Measurements from ENCODE around the gene IQCF2. TPM values are rescaled to one million over a fixed set of nuclear protein-coding genes. Genes with fewer than 3 reads are reported as not detected.

IQCF2 gene
- total and polyA plus RNA-seq, 2 donors from 2014 or later, result not detected

DNA sequence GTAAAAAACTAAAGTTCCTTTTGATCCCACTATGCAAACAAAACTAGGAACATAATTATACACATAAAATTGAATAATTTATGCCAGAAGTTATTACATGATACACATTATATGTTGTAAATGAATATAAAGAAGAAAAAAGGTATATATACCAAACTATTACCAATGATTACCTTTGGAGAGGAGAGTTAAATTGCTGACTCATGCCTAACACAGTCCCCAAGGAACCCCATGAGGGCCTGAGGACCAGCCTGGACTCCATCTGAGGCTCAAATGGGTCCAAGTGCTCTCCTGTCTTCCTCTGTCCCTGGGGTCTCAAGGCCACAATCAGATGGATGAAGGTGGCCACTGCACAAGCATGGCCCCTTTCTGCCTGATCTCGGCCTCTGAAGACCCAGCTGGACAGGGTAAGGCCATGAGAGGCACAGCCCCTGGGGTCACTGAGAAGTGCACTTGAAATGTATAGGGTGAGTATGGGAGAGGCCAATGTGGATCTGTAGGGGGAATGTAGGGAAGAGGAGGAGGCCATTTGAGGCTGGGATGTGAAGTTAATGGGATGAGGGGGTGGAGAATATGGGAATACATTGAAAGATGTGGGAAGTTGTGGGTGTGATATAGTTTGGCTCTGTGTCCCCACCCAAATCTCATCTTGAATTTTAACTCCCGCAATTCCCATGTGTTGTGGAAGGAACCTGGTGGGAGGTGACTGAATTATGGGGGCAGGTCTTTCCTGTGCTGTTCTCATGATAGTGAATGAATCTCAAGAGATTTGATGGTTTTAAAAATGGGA, 42.8 kb downstream of the IQCF2 start:
- no peak overlapping the region for H3K9ac ChIP-seq (ENCODE audit: low read length in 3 of 3)
- H3K9me3 ChIP-seq (ENCODE audit: control insufficient read depth in 2 of 3, insufficient read depth in 1 of 3, low read length in 3 of 3), result no peaks in the 10 kb centered on the region
- peak in 1 of 5 donors; percentile 39 for DNase-seq
- no peak overlapping the region for H3K4me3 ChIP-seq (ENCODE audit: low read length in 3 of 3)
- intact Hi-C loops (cut with DNase I), result no loop called here
- H3K4me1 ChIP-seq (ENCODE audit: control insufficient read depth in 2 of 3, insufficient read depth in 2 of 3, low read depth in 1 of 3, low read length in 3 of 3), result no peaks in the 10 kb centered on the region
- FAIRE-seq, result peak; percentile 74
- H3K27ac ChIP-seq (ENCODE audit: low read depth in 2 of 2, low read length in 2 of 2), result no peak overlapping the region
- no peaks in the 10 kb centered on the region for H3K27me3 ChIP-seq (ENCODE audit: control insufficient read depth, insufficient read depth, low read length)
- H3K36me3 ChIP-seq (ENCODE audit: control insufficient read depth in 2 of 3, insufficient read depth in 3 of 3, low read length in 3 of 3), result no peaks in the 10 kb centered on the region
- TF ChIP-seq, protein P1, sequence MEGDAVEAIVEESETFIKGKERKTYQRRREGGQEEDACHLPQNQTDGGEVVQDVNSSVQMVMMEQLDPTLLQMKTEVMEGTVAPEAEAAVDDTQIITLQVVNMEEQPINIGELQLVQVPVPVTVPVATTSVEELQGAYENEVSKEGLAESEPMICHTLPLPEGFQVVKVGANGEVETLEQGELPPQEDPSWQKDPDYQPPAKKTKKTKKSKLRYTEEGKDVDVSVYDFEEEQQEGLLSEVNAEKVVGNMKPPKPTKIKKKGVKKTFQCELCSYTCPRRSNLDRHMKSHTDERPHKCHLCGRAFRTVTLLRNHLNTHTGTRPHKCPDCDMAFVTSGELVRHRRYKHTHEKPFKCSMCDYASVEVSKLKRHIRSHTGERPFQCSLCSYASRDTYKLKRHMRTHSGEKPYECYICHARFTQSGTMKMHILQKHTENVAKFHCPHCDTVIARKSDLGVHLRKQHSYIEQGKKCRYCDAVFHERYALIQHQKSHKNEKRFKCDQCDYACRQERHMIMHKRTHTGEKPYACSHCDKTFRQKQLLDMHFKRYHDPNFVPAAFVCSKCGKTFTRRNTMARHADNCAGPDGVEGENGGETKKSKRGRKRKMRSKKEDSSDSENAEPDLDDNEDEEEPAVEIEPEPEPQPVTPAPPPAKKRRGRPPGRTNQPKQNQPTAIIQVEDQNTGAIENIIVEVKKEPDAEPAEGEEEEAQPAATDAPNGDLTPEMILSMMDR (IDR thresholded peaks at IDR 0.05; ENCODE audit: borderline replicate concordance, extremely low read depth, insufficient read depth), result no peak

DNA sequence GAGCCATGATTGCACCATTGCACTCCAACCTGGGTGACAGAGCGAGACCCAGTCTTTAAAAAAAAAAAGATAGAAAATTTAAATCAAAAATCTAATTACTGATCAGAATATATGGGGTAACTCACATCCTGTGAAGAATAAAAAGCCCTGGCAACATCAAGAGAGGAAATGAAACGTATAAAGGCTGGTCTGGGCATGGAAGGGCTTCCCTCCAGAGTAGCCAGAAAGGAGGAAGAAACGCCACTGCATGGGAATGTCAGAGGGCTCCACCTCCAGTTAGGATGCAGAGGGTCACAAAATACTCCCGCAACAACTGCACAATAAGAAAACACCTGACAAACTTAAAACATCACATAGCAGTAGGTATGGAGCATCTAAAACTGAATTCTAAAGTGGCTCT, 46.6 kb downstream of the IQCF2 start:
- FAIRE-seq, result no peak
- Histone ChIP-seq H3K9ac (ENCODE audit: low read length in 3 of 3) (no peak overlapping the region), H3K9me3 (ENCODE audit: control insufficient read depth in 2 of 3, insufficient read depth in 1 of 3, low read length in 3 of 3) (no peaks in the 10 kb centered on the region), H3K36me3 (ENCODE audit: control insufficient read depth in 2 of 3, insufficient read depth in 3 of 3, low read length in 3 of 3) (no peaks in the 10 kb centered on the region), H3K27me3 (ENCODE audit: control insufficient read depth, insufficient read depth, low read length) (no peaks in the 10 kb centered on the region), H3K4me3 (ENCODE audit: low read length in 3 of 3) (no peak overlapping the region), H3K27ac (ENCODE audit: low read depth in 2 of 2, low read length in 2 of 2) (no peak overlapping the region), H3K4me1 (ENCODE audit: control insufficient read depth in 2 of 3, insufficient read depth in 2 of 3, low read depth in 1 of 3, low read length in 3 of 3) (no peaks in the 10 kb centered on the region)
- intact Hi-C loops (cut with DNase I), result no loop called here
- TF ChIP-seq, protein P1 (IDR thresholded peaks at IDR 0.05; ENCODE audit: borderline replicate concordance, extremely low read depth, insufficient read depth), result no peak
- DNase-seq, result no peak

Other genes starting within 250 kb of the IQCF2 start
- 68.0 TPM for gene TEX264, start 190.4 kb upstream of the IQCF2 start, total RNA-seq
- gene TEX264, start 190.4 kb upstream of the IQCF2 start, polyA plus RNA-seq (ENCODE audit: insufficient read depth, low read depth, low replicate concordance), result 208 TPM
- 0.57 TPM for gene GRM2, start 154.5 kb upstream of the IQCF2 start, total RNA-seq
- gene GRM2, start 154.5 kb upstream of the IQCF2 start, polyA plus RNA-seq (ENCODE audit: insufficient read depth, low read depth, low replicate concordance), result not detected
- not detected for gene IQCF6, start 82.4 kb upstream of the IQCF2 start, total RNA-seq
- gene IQCF6, start 82.4 kb upstream of the IQCF2 start, polyA plus RNA-seq (ENCODE audit: insufficient read depth, low read depth, low replicate concordance), result not detected
- gene IQCF5, start 14.0 kb downstream of the IQCF2 start, total RNA-seq, result not detected
- not detected for gene IQCF5, start 14.0 kb downstream of the IQCF2 start, polyA plus RNA-seq (ENCODE audit: insufficient read depth, low read depth, low replicate concordance)
- not detected for gene IQCF1, start 41.7 kb downstream of the IQCF2 start, total RNA-seq
- not detected for gene IQCF1, start 41.7 kb downstream of the IQCF2 start, polyA plus RNA-seq (ENCODE audit: insufficient read depth, low read depth, low replicate concordance)
- gene RRP9, start 80.3 kb downstream of the IQCF2 start, total RNA-seq, result 18.6 TPM
- gene RRP9, start 80.3 kb downstream of the IQCF2 start, polyA plus RNA-seq (ENCODE audit: insufficient read depth, low read depth, low replicate concordance), result 17.8 TPM
- 28.5 TPM for gene PARP3, start 80.7 kb downstream of the IQCF2 start, total RNA-seq
- gene PARP3, start 80.7 kb downstream of the IQCF2 start, polyA plus RNA-seq (ENCODE audit: insufficient read depth, low read depth, low replicate concordance), result 30.1 TPM
- gene GPR62, start 93.8 kb downstream of the IQCF2 start, total RNA-seq, result 0.09 TPM
- gene GPR62, start 93.8 kb downstream of the IQCF2 start, polyA plus RNA-seq (ENCODE audit: insufficient read depth, low read depth, low replicate concordance), result 0.41 TPM
- 31.7 TPM for gene PCBP4, start 105.8 kb downstream of the IQCF2 start, total RNA-seq
- 34.0 TPM for gene PCBP4, start 105.8 kb downstream of the IQCF2 start, polyA plus RNA-seq (ENCODE audit: insufficient read depth, low read depth, low replicate concordance)
- 73.5 TPM for gene ABHD14B, start 112.4 kb downstream of the IQCF2 start, total RNA-seq
- 207 TPM for gene ABHD14B, start 112.4 kb downstream of the IQCF2 start, polyA plus RNA-seq (ENCODE audit: insufficient read depth, low read depth, low replicate concordance)
- gene ABHD14A, start 113.4 kb downstream of the IQCF2 start, total RNA-seq, result 20.7 TPM
- gene ABHD14A, start 113.4 kb downstream of the IQCF2 start, polyA plus RNA-seq (ENCODE audit: insufficient read depth, low read depth, low replicate concordance), result 50.5 TPM
- gene ACY1, start 121.9 kb downstream of the IQCF2 start, total RNA-seq, result 68.1 TPM
- 856 TPM for gene ACY1, start 121.9 kb downstream of the IQCF2 start, polyA plus RNA-seq (ENCODE audit: insufficient read depth, low read depth, low replicate concordance)
- 785 TPM for gene RPL29, start 134.3 kb downstream of the IQCF2 start, total RNA-seq
- gene RPL29, start 134.3 kb downstream of the IQCF2 start, polyA plus RNA-seq (ENCODE audit: insufficient read depth, low read depth, low replicate concordance), result 1,416 TPM
- gene DUSP7, start 195.0 kb downstream of the IQCF2 start, total RNA-seq, result 19.8 TPM
- gene DUSP7, start 195.0 kb downstream of the IQCF2 start, polyA plus RNA-seq (ENCODE audit: insufficient read depth, low read depth, low replicate concordance), result 10.1 TPM